Measurements from ENCODE around the gene LMBRD1.

LMBRD1 gene

GRCh38 chr6:69647726-69648125, 149.1 kb downstream of the LMBRD1 start:
- no peaks in the 10 kb centered on the region for H3K4me1 Mint-ChIP-seq
- H3K27me3 Mint-ChIP-seq = peaks cover 22% of the 10 kb centered on the region
- H3K4me3 Mint-ChIP-seq = no peak overlapping the region
- H3K27ac Mint-ChIP-seq = no peak overlapping the region
- H3K9me3 Mint-ChIP-seq = peaks cover 4 to 6% of the 10 kb centered on the region in 2 donors
- no peak for ATAC-seq
- DNase-seq = no peak

- Mint-ChIP-seq H3K4me3 (no peak overlapping the region), H3K27me3 (peaks cover 37% of the 10 kb centered on the region), H3K9me3 (peaks cover 4 to 6% of the 10 kb centered on the region in 2 donors), H3K27ac (no peak overlapping the region), H3K4me1 (no peaks in the 10 kb centered on the region)
- ATAC-seq = no peak
- DNase-seq = no peak
These were observed 153.1 kb downstream of the LMBRD1 start for GRCh38 chr6:69643688-69644087.

GRCh38 chr6:69632932-69633331, 163.9 kb downstream of the LMBRD1 start:
- no peak for DNase-seq
- Mint-ChIP-seq H3K27me3 (no peaks in the 10 kb centered on the region), H3K4me3 (no peak overlapping the region), H3K27ac (no peak overlapping the region), H3K4me1 (peaks cover 13% of the 10 kb centered on the region), H3K9me3 (no peaks in the 10 kb centered on the region)
- ATAC-seq = no peak

DNA sequence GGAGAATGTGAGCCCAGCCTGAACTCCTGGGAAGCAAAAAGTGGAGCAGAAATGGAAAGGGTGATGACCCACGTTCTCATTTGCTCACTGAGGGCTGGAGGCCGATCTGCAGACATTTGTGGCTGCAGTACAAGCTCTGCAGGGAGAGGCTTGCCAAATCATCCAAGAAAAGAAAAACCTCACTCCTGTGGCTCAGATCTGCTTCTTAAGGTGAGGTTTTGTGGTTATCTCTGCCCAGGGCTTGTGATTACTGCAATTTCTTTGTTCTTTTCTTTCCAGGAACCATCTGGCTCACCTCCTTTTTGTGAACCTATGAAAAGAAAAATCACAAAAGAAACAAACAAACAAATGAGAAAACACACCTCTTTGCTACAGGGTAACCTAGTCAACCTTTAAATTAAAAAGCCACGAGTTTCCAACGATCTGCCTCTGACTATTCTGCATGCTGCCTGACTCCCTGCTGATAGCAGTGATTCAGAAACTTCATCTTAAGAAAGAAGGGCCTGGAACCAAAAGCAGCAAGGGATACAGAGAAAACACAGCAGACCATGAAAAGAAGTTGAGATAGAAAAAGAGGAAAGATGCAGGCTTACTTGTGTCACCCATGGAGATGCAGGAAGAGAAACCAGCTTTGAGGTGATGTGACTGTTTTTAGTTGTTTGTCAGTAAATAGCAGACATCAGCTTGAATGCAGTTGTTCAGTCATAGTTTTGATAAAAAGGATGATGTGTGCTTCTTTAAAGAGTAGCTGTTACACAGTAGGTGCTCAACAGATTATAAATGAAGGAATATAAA, 165.1 kb downstream of the LMBRD1 start:
- no peaks in the 10 kb centered on the region for H3K9me3 Mint-ChIP-seq
- no peak overlapping the region for H3K27ac Mint-ChIP-seq
- peaks cover 8% of the 10 kb centered on the region for H3K27me3 Mint-ChIP-seq
- peaks cover 13% of the 10 kb centered on the region for H3K4me1 Mint-ChIP-seq
- ATAC-seq (peak; percentile 82), DNase-seq (peak in 1 of 2 donors; percentile 15)
- no peak overlapping the region for H3K4me3 Mint-ChIP-seq

- Mint-ChIP-seq H3K27me3 (peaks cover 8% of the 10 kb centered on the region), H3K9me3 (no peaks in the 10 kb centered on the region), H3K27ac (no peak overlapping the region), H3K4me3 (no peak overlapping the region), H3K4me1 (peaks cover 13% of the 10 kb centered on the region)
- no peak for DNase-seq
- ATAC-seq = no peak
These were observed 166.0 kb downstream of the LMBRD1 start for GRCh38 chr6:69630767-69631166.

DNA sequence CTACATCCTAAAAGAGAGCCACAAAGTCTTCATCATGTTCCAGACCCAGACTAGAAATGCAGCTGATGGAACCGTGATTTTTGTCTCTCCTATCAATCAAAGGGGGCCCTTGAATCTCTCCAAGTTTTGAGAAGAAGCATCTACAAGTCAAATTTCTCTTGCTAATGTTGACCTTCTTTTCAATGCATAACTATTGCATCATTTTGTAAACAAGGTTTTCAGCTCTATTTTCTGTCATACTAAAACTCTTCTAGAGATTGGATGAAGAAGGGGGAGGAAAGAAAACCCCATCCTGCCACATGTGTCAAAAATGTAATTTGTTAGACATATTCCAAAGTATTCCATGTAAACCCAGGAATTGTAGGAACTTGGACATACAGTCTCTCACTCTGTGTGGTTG, 169.2 kb downstream of the LMBRD1 start:
- no peak overlapping the region for H3K27ac Mint-ChIP-seq
- DNase-seq (no peak), ATAC-seq (no peak)
- no peak overlapping the region for H3K4me3 Mint-ChIP-seq
- no peaks in the 10 kb centered on the region for H3K9me3 Mint-ChIP-seq
- H3K4me1 Mint-ChIP-seq = peaks cover 13% of the 10 kb centered on the region
- peaks cover 13% of the 10 kb centered on the region for H3K27me3 Mint-ChIP-seq

DNA sequence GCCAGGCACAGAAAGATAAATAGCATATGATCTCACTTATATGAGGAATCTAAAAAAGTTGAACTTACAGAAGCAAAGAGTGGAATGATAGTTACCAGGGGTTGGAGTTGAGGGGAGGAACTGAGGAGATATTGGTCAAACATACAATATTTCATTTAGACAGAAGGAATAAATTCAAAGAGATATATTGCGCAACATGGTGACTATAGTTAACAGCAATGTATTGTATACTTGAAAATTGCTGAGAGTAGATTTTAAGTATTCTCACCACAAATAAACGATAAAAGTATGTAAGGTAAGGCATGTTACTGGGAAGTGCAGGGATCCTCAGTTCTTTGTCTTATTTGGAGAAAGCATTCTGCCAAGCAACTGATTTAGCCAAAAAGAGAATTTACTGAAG, 171.9 kb downstream of the LMBRD1 start:
- DNase-seq (no peak), ATAC-seq (no peak)
- no peaks in the 10 kb centered on the region for H3K9me3 Mint-ChIP-seq
- no peak overlapping the region for H3K27ac Mint-ChIP-seq
- H3K4me3 Mint-ChIP-seq = no peak overlapping the region
- H3K4me1 Mint-ChIP-seq = no peaks in the 10 kb centered on the region
- H3K27me3 Mint-ChIP-seq = peaks cover 24% of the 10 kb centered on the region
